GM12801 (cell line): Measurements from ENCODE around the gene SHANK3.

Experiments used
- CTCF ChIP-seq: IDR thresholded peaks from one replicate; pipeline ENCODE4 v1.5.1; 2011; ENCODE audit warnings: control low read depth; ENCODE audit not compliant: insufficient read length; ENCODE audit errors: extremely low read depth

The SHANK3 gene

DNA sequence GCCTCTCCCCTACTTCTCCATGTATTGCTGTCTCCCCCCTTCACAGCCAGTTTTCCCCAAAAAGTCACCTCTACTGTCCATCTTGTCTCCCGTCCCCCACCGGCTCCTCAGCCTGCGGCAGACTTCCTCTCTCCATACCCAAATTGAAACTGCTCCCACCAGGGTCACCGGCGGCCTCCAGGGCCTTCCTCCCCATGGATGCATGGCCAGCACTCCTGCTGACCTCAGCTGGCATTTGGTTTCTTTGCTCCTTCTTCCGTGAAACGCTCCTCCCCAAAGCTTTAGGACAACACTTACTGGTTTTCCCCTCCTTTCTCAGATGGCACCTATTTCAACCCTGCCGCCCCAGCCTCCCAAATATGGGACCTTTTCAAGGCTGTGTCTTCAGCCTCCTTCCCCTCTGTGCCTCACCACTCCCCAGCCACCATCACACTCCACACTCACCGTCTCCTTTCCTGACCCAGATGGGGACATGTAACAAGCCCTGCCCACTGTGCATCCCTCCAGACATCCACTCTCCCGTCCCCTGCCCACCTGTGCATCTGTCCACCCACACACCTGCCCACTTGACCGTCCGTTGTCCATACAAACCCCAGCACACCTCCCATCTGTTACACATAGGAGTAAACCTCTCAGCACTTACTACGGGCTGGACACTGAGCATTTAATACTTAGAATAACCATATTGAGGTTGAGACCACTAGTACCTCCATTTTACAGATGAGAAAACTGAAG, 43.8 kb downstream of the SHANK3 start:
- TF ChIP-seq CTCF: no peak

DNA sequence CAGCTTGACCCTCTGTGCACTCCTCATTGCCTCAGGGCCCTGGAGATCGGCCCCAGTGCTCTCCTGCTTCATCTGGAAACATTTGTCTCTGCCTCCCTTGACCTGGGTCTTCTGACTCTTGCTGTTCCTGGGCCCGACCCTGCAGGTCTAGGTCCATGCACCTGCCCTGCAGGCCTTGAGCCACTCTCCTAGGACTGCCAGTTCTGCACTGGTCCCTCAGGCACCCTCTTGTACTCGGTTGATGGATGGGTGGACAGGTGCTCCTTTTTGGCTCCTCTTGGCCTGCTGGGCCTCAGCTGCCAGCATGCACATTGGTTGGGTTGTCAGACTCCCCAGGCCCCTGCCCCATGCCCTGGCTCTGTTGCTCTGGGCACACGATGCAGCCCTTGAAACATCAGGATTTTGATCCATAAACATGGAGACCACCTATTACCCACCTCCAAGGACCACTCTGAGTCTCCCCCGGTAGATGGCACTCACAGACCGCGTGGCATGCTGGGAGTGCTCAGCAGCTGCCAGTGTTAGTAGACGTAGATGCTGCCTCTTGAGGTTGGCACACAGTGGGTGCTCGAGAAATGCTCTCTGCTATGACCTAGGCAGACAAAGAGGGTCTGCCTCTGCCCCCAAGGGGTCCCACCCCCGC, 45.2 kb downstream of the SHANK3 start:
- TF ChIP-seq CTCF: no peak

DNA sequence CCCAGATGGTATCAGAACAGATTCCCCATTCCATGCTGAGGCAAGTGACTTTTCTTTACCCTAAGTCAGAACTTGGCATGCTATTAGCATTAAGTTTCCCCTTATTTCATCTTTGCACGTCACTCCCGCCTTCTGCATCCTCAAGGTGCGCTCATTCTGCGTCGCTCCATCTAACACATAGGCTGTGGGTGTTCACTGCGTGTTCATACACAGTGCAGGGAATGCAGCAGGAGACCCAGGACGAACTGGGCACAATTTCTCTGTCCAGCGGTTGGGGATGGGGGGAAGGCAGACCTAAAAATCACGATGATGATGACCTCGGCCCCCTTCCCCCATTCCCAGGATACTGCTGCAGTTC, 45.7 kb downstream of the SHANK3 start:
- TF ChIP-seq CTCF: no peak

- TF ChIP-seq CTCF: no peak
These were observed 47.2 kb downstream of the SHANK3 start for GRCh38 chr22:50719814-50720300.

DNA sequence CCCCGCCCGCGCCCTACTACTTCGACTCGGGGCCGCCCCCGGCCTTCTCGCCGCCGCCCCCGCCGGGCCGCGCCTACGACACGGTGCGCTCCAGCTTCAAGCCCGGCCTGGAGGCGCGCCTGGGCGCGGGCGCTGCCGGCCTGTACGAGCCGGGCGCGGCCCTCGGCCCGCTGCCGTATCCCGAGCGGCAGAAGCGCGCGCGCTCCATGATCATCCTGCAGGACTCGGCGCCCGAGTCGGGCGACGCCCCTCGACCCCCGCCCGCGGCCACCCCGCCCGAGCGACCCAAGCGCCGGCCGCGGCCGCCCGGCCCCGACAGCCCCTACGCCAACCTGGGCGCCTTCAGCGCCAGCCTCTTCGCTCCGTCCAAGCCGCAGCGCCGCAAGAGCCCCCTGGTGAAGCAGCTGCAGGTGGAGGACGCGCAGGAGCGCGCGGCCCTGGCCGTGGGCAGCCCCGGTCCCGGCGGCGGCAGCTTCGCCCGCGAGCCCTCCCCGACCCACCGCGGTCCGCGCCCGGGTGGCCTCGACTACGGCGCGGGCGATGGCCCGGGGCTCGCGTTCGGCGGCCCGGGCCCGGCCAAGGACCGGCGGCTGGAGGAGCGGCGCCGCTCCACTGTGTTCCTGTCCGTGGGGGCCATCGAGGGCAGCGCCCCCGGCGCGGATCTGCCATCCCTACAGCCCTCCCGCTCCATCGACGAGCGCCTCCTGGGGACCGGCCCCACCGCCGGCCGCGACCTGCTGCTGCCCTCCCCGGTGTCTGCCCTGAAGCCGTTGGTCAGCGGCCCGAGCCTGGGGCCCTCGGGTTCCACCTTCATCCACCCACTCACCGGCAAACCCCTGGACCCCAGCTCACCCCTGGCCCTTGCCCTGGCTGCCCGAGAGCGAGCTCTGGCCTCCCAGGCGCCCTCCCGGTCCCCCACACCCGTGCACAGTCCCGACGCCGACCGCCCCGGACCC, 48.0 kb downstream of the SHANK3 start:
- TF ChIP-seq CTCF: no peak

DNA sequence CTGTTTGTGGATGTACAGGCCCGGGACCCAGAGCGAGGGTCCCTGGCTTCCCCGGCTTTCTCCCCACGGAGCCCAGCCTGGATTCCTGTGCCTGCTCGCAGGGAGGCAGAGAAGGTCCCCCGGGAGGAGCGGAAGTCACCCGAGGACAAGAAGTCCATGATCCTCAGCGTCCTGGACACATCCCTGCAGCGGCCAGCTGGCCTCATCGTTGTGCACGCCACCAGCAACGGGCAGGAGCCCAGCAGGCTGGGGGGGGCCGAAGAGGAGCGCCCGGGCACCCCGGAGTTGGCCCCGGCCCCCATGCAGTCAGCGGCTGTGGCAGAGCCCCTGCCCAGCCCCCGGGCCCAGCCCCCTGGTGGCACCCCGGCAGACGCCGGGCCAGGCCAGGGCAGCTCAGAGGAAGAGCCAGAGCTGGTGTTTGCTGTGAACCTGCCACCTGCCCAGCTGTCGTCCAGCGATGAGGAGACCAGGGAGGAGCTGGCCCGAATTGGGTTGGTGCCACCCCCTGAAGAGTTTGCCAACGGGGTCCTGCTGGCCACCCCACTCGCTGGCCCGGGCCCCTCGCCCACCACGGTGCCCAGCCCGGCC, 48.7 kb downstream of the SHANK3 start:
- no peak for TF ChIP-seq CTCF
